GM12865 (cell line): ENCODE results near the gene SEMA5A.
A peak's percentile ranks its signal among the peaks of the same experiment; 100 is the strongest.

Experiments
- DNase-seq: peaks from one replicate; pipeline ENCODE4 v3.0.0; 2010; ENCODE audit warnings: low read depth
- H3K4me3 ChIP-seq: 2 replicates; pipeline ENCODE4 v1.5.1; 2011; ENCODE audit warnings: mild to moderate bottlenecking, low read depth, low read length, control low read depth
- CTCF ChIP-seq: IDR thresholded peaks from 2 replicates; pipeline ENCODE4 v1.5.1; 2011; ENCODE audit warnings: low read length, control low read depth, low read depth, inconsistent platforms; ENCODE audit not compliant: insufficient read depth; ENCODE audit errors: missing control alignments

Gene SEMA5A

GRCh38 chr5:9502050-9502834 lies 43.6 kb downstream of the SEMA5A start:
- DNase-seq, result peak; percentile 10
- TF ChIP-seq CTCF, result no peak
- no peak overlapping the region for H3K4me3 ChIP-seq

GRCh38 chr5:9500625-9501024 lies 45.2 kb downstream of the SEMA5A start:
- no peak for DNase-seq
- H3K4me3 ChIP-seq, result no peak overlapping the region
- TF ChIP-seq CTCF, result no peak

GRCh38 chr5:9500193-9500592 lies 45.7 kb downstream of the SEMA5A start:
- no peak for TF ChIP-seq CTCF

GRCh38 chr5:9499498-9499876 lies 46.4 kb downstream of the SEMA5A start:
- TF ChIP-seq CTCF, result no peak
- no peak overlapping the region for H3K4me3 ChIP-seq
- peak; percentile 12 for DNase-seq

More at GRCh38 chr5:9500193-9500592, 45.7 kb downstream of the SEMA5A start:
- no peak overlapping the region for H3K4me3 ChIP-seq
- DNase-seq, result no peak

GRCh38 chr5:9498541-9499497 lies 47.1 kb downstream of the SEMA5A start:
- H3K4me3 ChIP-seq, result no peak overlapping the region
- TF ChIP-seq CTCF, result peak; percentile 41
- peak; percentile 46 for DNase-seq

- TF ChIP-seq CTCF, result no peak
- no peak for DNase-seq
- no peak overlapping the region for H3K4me3 ChIP-seq
These were observed 48.5 kb downstream of the SEMA5A start for GRCh38 chr5:9497347-9497746.
